H1 (cell line): ENCODE results near the gene PTPRD. TPM values are rescaled to one million over a fixed set of nuclear protein-coding genes. Genes with fewer than 3 reads are reported as not detected.

ENCODE experiments used
- CTCF ChIA-PET: fragments of 300-600 bp; sonication (Branson Sonifier 250); formaldehyde crosslinking; loops from one replicate; lab custom pipeline; 2021; ENCODE audit not compliant: partially characterized antibody; lab: Charles Lee
- POLR2A ChIA-PET: fragments of 300-600 bp; sonication (Branson Sonifier 250); formaldehyde crosslinking; loops from one replicate; lab custom pipeline; 2021; ENCODE audit warnings: inconsistent platforms; ENCODE audit not compliant: partially characterized antibody; lab: Charles Lee
- DNase-seq, 2 experiments: peaks; one replicate each; pipeline versions ENCODE4 v3.0.0 to v3.0.0-alpha.2; 2010 to 2022; ENCODE audit warnings: low spot score in 2 of 2, low read depth in 1 of 2, mixed read lengths in 1 of 2
- FAIRE-seq: peaks from 2 replicates; lab custom pipeline; 2011; peaks lifted over from hg19 to GRCh38; lab: Jason Lieb, UNC
- H2AFZ ChIP-seq: 2 replicates; pipeline ENCODE4 v1.8.1; 2012; ENCODE audit warnings: low read length, inconsistent platforms
- H2AK5ac ChIP-seq: 2 replicates; pipeline ENCODE4 v1.6.1; 2013; ENCODE audit warnings: low read depth, low read length
- H2BK120ac ChIP-seq: replicated peaks from 2 replicates; pipeline ENCODE3; 2013; ENCODE audit warnings: low read depth, low read length, inconsistent platforms
- H2BK12ac ChIP-seq: 2 replicates; pipeline ENCODE4 v1.6.1; 2013; ENCODE audit warnings: low read depth, low read length
- H2BK15ac ChIP-seq: 2 replicates; pipeline ENCODE4 v1.6.1; 2013; ENCODE audit warnings: low read length
- H2BK20ac ChIP-seq: 2 replicates; pipeline ENCODE4 v1.6.1; 2013; ENCODE audit warnings: low read length
- H2BK5ac ChIP-seq: 2 replicates; pipeline ENCODE4 v1.6.1; 2013; ENCODE audit warnings: low read depth, low read length
- H3K14ac ChIP-seq: 2 replicates; pipeline ENCODE4 v1.6.1; 2013; ENCODE audit warnings: inconsistent platforms; ENCODE audit not compliant: insufficient read length
- H3K18ac ChIP-seq: 2 replicates; pipeline ENCODE4 v1.6.1; 2013; ENCODE audit warnings: low read length; ENCODE audit errors: extremely low read depth
- H3K23ac ChIP-seq: 2 replicates; pipeline ENCODE4 v1.6.1; 2013; ENCODE audit warnings: inconsistent platforms; ENCODE audit not compliant: insufficient read length
- H3K23me2 ChIP-seq: 2 replicates; pipeline ENCODE4 v1.6.1; 2013; ENCODE audit warnings: low read depth, low read length
- H3K27ac ChIP-seq: 2 replicates; pipeline ENCODE4 v1.6.1; 2011; ENCODE audit warnings: low read depth, low read length, inconsistent platforms
- H3K27me3 ChIP-seq, 4 experiments: replicated peaks in 1 of 4; 1 replicate in 1 of 4; 2 replicates in 3 of 4; pipeline versions ENCODE4 v1.6.1 to v1.8.1; 2011 to 2013; ENCODE audit warnings: low read length in 3 of 4, mild to moderate bottlenecking in 3 of 4, inconsistent platforms in 2 of 4, mixed read lengths in 2 of 4, moderate library complexity in 1 of 4; ENCODE audit not compliant: control insufficient read depth in 3 of 4, insufficient read depth in 3 of 4; ENCODE audit errors: extremely low read depth in 1 of 4
- H3K36me3 ChIP-seq, 4 experiments: 2 replicates each; pipeline versions ENCODE4 v1.6.1 to v1.8.1; 2011 to 2013; ENCODE audit warnings: mild to moderate bottlenecking in 4 of 4, low read length in 3 of 4, moderate library complexity in 2 of 4, control low read depth in 1 of 4, inconsistent platforms in 1 of 4; ENCODE audit not compliant: insufficient read depth in 4 of 4, control insufficient read depth in 2 of 4
- H3K4ac ChIP-seq: replicated peaks from 2 replicates; pipeline ENCODE3; 2013; ENCODE audit warnings: low read length, low read depth, mixed read lengths, inconsistent platforms; ENCODE audit not compliant: insufficient read length
- H3K4me1 ChIP-seq, 4 experiments: replicated peaks in 1 of 4; 1 replicate in 1 of 4; 2 replicates in 3 of 4; pipeline versions ENCODE4 v1.6.1 to v1.8.1; 2011 to 2013; ENCODE audit warnings: low read length in 3 of 4, inconsistent platforms in 2 of 4, mixed read lengths in 1 of 4; ENCODE audit not compliant: insufficient read depth in 4 of 4, control insufficient read depth in 3 of 4
- H3K4me2 ChIP-seq, 2 experiments: 2 replicates each; pipeline versions ENCODE4 v1.6.1 to v1.8.1; 2011 to 2013; ENCODE audit warnings: low read depth in 2 of 2, low read length in 2 of 2, control low read depth in 1 of 2, inconsistent platforms in 1 of 2, mild to moderate bottlenecking in 1 of 2; ENCODE audit not compliant: insufficient read depth in 1 of 2
- H3K4me3 ChIP-seq, 4 experiments: fragments of 200-600, 300-600 bp in 1 of 4; sonication (generic), shearing (Covaris generic), sonication (Bioruptor Twin) in 1 of 4; 2 replicates each; pipeline versions ENCODE4 v1.5.1 to v1.8.1; 2011 to 2016; ENCODE audit warnings: low read length in 4 of 4, low read depth in 3 of 4, control low read depth in 2 of 4, inconsistent platforms in 2 of 4, mild to moderate bottlenecking in 2 of 4, mixed read lengths in 1 of 4, moderate library complexity in 1 of 4; ENCODE audit not compliant: insufficient read depth in 2 of 4; ENCODE audit errors: extremely low read depth in 1 of 4
- H3K56ac ChIP-seq: replicated peaks from 2 replicates; pipeline ENCODE3; 2013; ENCODE audit warnings: low read depth, mild to moderate bottlenecking, mixed read lengths, low read length, inconsistent platforms; ENCODE audit not compliant: insufficient read length
- H3K79me1 ChIP-seq: 2 replicates; pipeline ENCODE4 v1.6.1; 2013; ENCODE audit warnings: low read depth, low read length, control low read depth
- H3K79me2 ChIP-seq, 2 experiments: 2 replicates each; pipeline versions ENCODE4 v1.6.1 to v1.8.1; 2012 to 2013; ENCODE audit warnings: low read length in 2 of 2, mild to moderate bottlenecking in 2 of 2, inconsistent platforms in 1 of 2; ENCODE audit not compliant: insufficient read depth in 2 of 2, control insufficient read depth in 1 of 2
- H3K9ac ChIP-seq, 4 experiments: replicated peaks in 1 of 4; 1 replicate in 1 of 4; 2 replicates in 3 of 4; pipeline versions ENCODE4 v1.6.1 to v1.8.1; 2011 to 2013; ENCODE audit warnings: low read depth in 3 of 4, low read length in 3 of 4, control low read depth in 2 of 4, mild to moderate bottlenecking in 2 of 4, moderate library complexity in 2 of 4, inconsistent platforms in 1 of 4; ENCODE audit errors: extremely low read depth in 1 of 4
- H3K9me3 ChIP-seq, 2 experiments: 2 replicates each; pipeline versions ENCODE4 v1.6.1 to v1.8.1; 2012 to 2013; ENCODE audit warnings: mild to moderate bottlenecking in 2 of 2, moderate library complexity in 2 of 2, control low read depth in 1 of 2, inconsistent platforms in 1 of 2, low read depth in 1 of 2, low read length in 1 of 2, mixed read lengths in 1 of 2; ENCODE audit not compliant: insufficient read depth in 2 of 2
- H4K20me1 ChIP-seq, 2 experiments: replicated peaks in 1 of 2; 2 replicates each; pipeline versions ENCODE3 to v1.8.1; 2011 to 2013; ENCODE audit warnings: inconsistent platforms in 2 of 2, low read length in 2 of 2, mild to moderate bottlenecking in 1 of 2; ENCODE audit not compliant: insufficient read depth in 2 of 2, control insufficient read depth in 1 of 2
- H4K5ac ChIP-seq: 2 replicates; pipeline ENCODE4 v1.6.1; 2013; ENCODE audit warnings: low read length, low read depth, mixed read lengths, inconsistent platforms; ENCODE audit not compliant: insufficient read length
- H4K8ac ChIP-seq: 2 replicates; pipeline ENCODE4 v1.8.0; 2013; ENCODE audit warnings: mild to moderate bottlenecking, moderate library complexity, low read length, inconsistent platforms; ENCODE audit not compliant: insufficient read depth; ENCODE audit errors: extremely low read depth
- H4K91ac ChIP-seq: replicated peaks from 2 replicates; pipeline ENCODE3; 2013; ENCODE audit warnings: low read length, mixed read lengths, inconsistent platforms; ENCODE audit not compliant: insufficient read length
- BACH1 ChIP-seq: IDR thresholded peaks from 2 replicates; pipeline ENCODE4 v1.6.1; 2012; ENCODE audit warnings: low read length, improper control_type of control experiment
- BCL11A ChIP-seq, 2 experiments: IDR thresholded peaks; one replicate each; pipeline ENCODE4 v1.6.1; 2011; ENCODE audit warnings: low read depth in 2 of 2, low read length in 2 of 2, mild to moderate bottlenecking in 2 of 2
- CHD1 ChIP-seq: IDR thresholded peaks from 2 replicates; pipeline ENCODE4 v1.6.1; 2012; ENCODE audit warnings: low read depth, low read length, improper control_type of control experiment
- GABPA ChIP-seq: IDR thresholded peaks from 2 replicates; pipeline ENCODE4 v1.6.1; 2011; ENCODE audit warnings: mild to moderate bottlenecking, low read length, moderate library complexity, borderline replicate concordance; ENCODE audit not compliant: insufficient read depth
- GTF2F1 ChIP-seq: IDR thresholded peaks from 2 replicates; pipeline ENCODE4 v1.6.1; 2012; ENCODE audit warnings: low read depth, low read length, improper control_type of control experiment, borderline replicate concordance
- RAD21 ChIP-seq, 2 experiments: IDR thresholded peaks in 1 of 2; conservative IDR thresholded peaks in 1 of 2; 2 replicates each; pipeline ENCODE4 v1.6.1; 2011; ENCODE audit warnings: low read depth in 2 of 2, low read length in 2 of 2, improper control_type of control experiment in 1 of 2, inconsistent platforms in 1 of 2, mild to moderate bottlenecking in 1 of 2, moderate library complexity in 1 of 2
- RXRA ChIP-seq: IDR thresholded peaks from 2 replicates; pipeline ENCODE4 v1.6.1; 2011; ENCODE audit warnings: low read depth, mild to moderate bottlenecking, low read length, moderate library complexity; ENCODE audit not compliant: insufficient read depth
- SP2 ChIP-seq: IDR thresholded peaks from 2 replicates; pipeline ENCODE4 v1.6.1; 2012; ENCODE audit warnings: mild to moderate bottlenecking, low read length, inconsistent platforms
- WGBS, 2 experiments: shearing (Covaris generic) in 1 of 2; methylation state at CpG; one replicate each; pipeline versions ENCODE4 v1.1.6 to v1.1.7; 2013 to 2015; ENCODE audit warnings: low lambda C conversion rate in 2 of 2, mixed read lengths in 2 of 2, inconsistent platforms in 1 of 2, low coverage in 1 of 2, missing lambda C conversion rate in 1 of 2; ENCODE audit not compliant: insufficient replicate concordance in 2 of 2, insufficient coverage in 1 of 2, insufficient read length in 1 of 2; ENCODE audit errors: extremely low coverage in 1 of 2, missing lambda C conversion rate in 1 of 2; 5-methylcytosine and 5-hydroxymethylcytosine counted together
- polyA plus RNA-seq, 7 experiments: library from polyadenylated mRNA; depleted of rRNA in 3 of 7; stranded (reverse) in 5 of 7; unstranded in 2 of 7; fragments of >200 nt in 5 of 7; fragments of 200-250 nt in 2 of 7; gene quantifications; 1 replicate in 5 of 7; 2 replicates in 1 of 7; 4 replicates in 1 of 7; pipeline versions ENCODE4 v1.2.1 to v1.2.3, GENCODE V29; 2011 to 2013; ENCODE audit warnings: missing spikeins in 2 of 7, mixed read lengths in 2 of 7
- total RNA-seq: library from RNA; stranded (reverse); fragmentation: NEBNext Ultra II Directional; extraction: Animal tissue kit (Norgen Biotek cat#: 25700); gene quantifications from 2 replicates; pipeline ENCODE4 v1.2.1, GENCODE V29; 2021

The PTPRD gene
- total and polyA plus RNA-seq, 2 of the 8 experiments (the other 6 are each of a cell fraction or from before 2014, with no cell fraction given), result 17.2 to 77.0 TPM

DNA sequence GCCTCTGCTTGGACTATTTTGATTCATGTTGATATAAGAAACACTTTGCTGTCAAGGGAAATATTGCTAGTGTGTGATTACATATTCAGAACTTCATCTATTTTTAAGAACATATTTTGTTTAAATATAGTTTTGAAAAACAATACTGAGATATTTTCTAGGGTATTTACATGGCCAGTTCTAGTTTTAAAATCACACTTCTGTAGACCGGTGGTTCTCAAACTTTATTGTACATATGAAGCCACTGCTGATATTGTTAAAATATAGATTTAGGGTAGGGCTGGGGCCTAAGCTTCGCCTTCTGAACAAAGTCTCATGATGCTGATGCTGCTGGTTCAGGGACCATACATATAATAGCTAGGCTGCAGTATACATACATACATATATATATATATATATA lies 1000.0 kb downstream of the PTPRD start:
- Histone ChIP-seq H3K27ac (no peak overlapping the region), H4K91ac (no peak overlapping the region), H3K4me1 (peaks cover 0 to under 1% (median 0%) of the 10 kb centered on the region in 4 experiments; a peak in 1 of 7 replicates), H2BK15ac (no peak overlapping the region), H3K36me3 (no peaks in the 10 kb centered on the region), H3K18ac (no peak overlapping the region), H3K23me2 (no peaks in the 10 kb centered on the region), H3K14ac (no peak overlapping the region), H3K4me2 (no peak overlapping the region), H3K56ac (no peak overlapping the region), H3K27me3 (no peaks in the 10 kb centered on the region), H2AFZ (no peak overlapping the region), H3K79me1 (no peaks in the 10 kb centered on the region), H3K4me3 (no peak overlapping the region), H3K9me3 (no peaks in the 10 kb centered on the region), H3K9ac (no peak overlapping the region), H2BK20ac (no peak overlapping the region), H2AK5ac (no peak overlapping the region), H3K79me2 (no peaks in the 10 kb centered on the region), H2BK5ac (no peak overlapping the region), H2BK120ac (no peak overlapping the region), H2BK12ac (no peak overlapping the region), H4K20me1 (no peaks in the 10 kb centered on the region), H4K5ac (no peak overlapping the region), H3K4ac (no peak overlapping the region), H3K23ac (no peak overlapping the region)
- ChIA-PET CTCF (interaction anchor here (0.6 kb wide), 1 partner anchor 312 kb away, joined by 3 read pairs; no protein-coding TSS in a partner anchor), POLR2A (no interaction called here)
- FAIRE-seq (no peak), DNase-seq (no peak)
- WGBS, 2 experiments, result 92% methylated on average over 2 of the region's 2 CpGs; no CpG with 5 or more reads in 1 of the 2 experiments
- TF ChIP-seq GTF2F1 (no peak), RXRA (no peak), GABPA (no peak), CHD1 (no peak), RAD21 (IDR thresholded peaks at IDR 0.05 in 1 of 2, conservative IDR thresholded peaks at IDR 0.05 in 1 of 2; ENCODE audit: low read depth in 2 of 2, low read length in 2 of 2) (no peak), BCL11A (IDR thresholded peaks at IDR 0.05; ENCODE audit: low read depth in 2 of 2, low read length in 2 of 2) (no peak), BACH1 (no peak), SP2 (no peak)
- TF ChIP-seq, all 59 proteins: peak for 0
- H4K8ac ChIP-seq, result no peak overlapping the region
